Measurements from ENCODE around the gene PRRT1. TPM values are rescaled to one million over a fixed set of nuclear protein-coding genes. Genes with fewer than 3 reads are reported as not detected.
A peak's percentile ranks its signal among the peaks of the same experiment; 100 is the strongest.

PRRT1 gene
- total and polyA plus RNA-seq, 12 donors = 0.17 to 2.9 (median 0.69) TPM

GRCh38 chr6:32198345-32198696 is 46.6 kb upstream of the PRRT1 start:
- no peak for ATAC-seq

GRCh38 chr6:32196682-32197616 is 45.2 kb upstream of the PRRT1 start:
- peak overlapping the region; percentile 98 to 100 (median 99) for H3K27ac ChIP-seq
- no peaks in the 10 kb centered on the region for H3K9me3 ChIP-seq
- 25 to 29% methylated on average over 28 of the region's 28 CpGs for WGBS, 2 donors
- ATAC-seq (no peak), DNase-seq (peak; percentile 49 to 53)
- H3K36me3 ChIP-seq = peaks cover 0 to 61% (median 0%) of the 10 kb centered on the region in 9 donors
- peaks cover 6 to 54% (median 44%) of the 10 kb centered on the region in 9 donors for H3K4me1 ChIP-seq
- intact Hi-C loops (cut with DNase I) = loop anchor here in 3 of 10 donors (1.0 to 5.0 kb wide), 3 partner anchors 45 to 775 kb away; partner anchors contain the start of gene SKIC2 (in 1 of the 3)
- no peak for TF ChIP-seq CTCF (IDR thresholded peaks at IDR 0.05)
- H3K4me3 ChIP-seq = peak overlapping the region; percentile 51 to 79 (median 70)
- H3K27me3 ChIP-seq = peaks cover 0 to 5% (median 0%) of the 10 kb centered on the region in 7 donors

More at GRCh38 chr6:32198345-32198696, 46.6 kb upstream of the PRRT1 start:
- WGBS, 2 donors = 77 to 80% methylated on average over 3 of the region's 3 CpGs
- H3K27ac ChIP-seq = peak overlapping the region in 7 of 10 donors; percentile 98 to 100 (median 99)
- intact Hi-C loops (cut with DNase I) = loop anchor here in 2 of 10 donors (5.0 kb wide), 2 partner anchors 44 to 774 kb away; no protein-coding TSS in a partner anchor
- DNase-seq = no peak
- H3K9me3 ChIP-seq = no peaks in the 10 kb centered on the region
- peaks cover 0 to 10% (median 0%) of the 10 kb centered on the region in 7 donors for H3K27me3 ChIP-seq
- TF ChIP-seq CTCF (IDR thresholded peaks at IDR 0.05) = no peak
- H3K36me3 ChIP-seq = peaks cover 0 to 75% (median 3%) of the 10 kb centered on the region in 9 donors
- peaks cover 6 to 41% (median 30%) of the 10 kb centered on the region in 9 donors for H3K4me1 ChIP-seq
- H3K4me3 ChIP-seq = no peak overlapping the region

- H3K27ac ChIP-seq = peak overlapping the region; percentile 98 to 100 (median 99)
- H3K4me1 ChIP-seq = peaks cover 6 to 63% (median 47%) of the 10 kb centered on the region in 9 donors
- 0 to 1% methylated on average over 58 of the region's 58 CpGs for WGBS, 2 donors
Measured at GRCh38 chr6:32195902-32196681, 44.4 kb upstream of the PRRT1 start.

More at GRCh38 chr6:32195902-32196681, 44.4 kb upstream of the PRRT1 start:
- Histone ChIP-seq H3K4me3 (peak overlapping the region; percentile 51 to 79 (median 70)), H3K9me3 (no peaks in the 10 kb centered on the region), H3K27me3 (peaks cover 0 to 5% (median 0%) of the 10 kb centered on the region in 7 donors), H3K36me3 (peaks cover 0 to 52% (median 0%) of the 10 kb centered on the region in 9 donors)
- peak; percentile 37 to 89 (median 74) for ATAC-seq
- DNase-seq = peak; percentile 92 to 98
- intact Hi-C loops (cut with DNase I) = loop anchor here in 3 of 10 donors (1.0 to 5.0 kb wide), 4 partner anchors 17 to 776 kb away; partner anchors contain the start of genes FKBPL (in 1 of the 3) and RNF5 (in 1 of the 3)
- no peak for TF ChIP-seq CTCF (IDR thresholded peaks at IDR 0.05)
